ENCODE results near the gene PSMD3. TPM values are rescaled to one million over a fixed set of nuclear protein-coding genes. Genes with fewer than 3 reads are reported as not detected.
A peak's percentile ranks its signal among the peaks of the same experiment; 100 is the strongest.

Gene PSMD3
- total and polyA plus RNA-seq, 9 of the 15 experiments (the other 6 are each of a cell fraction or from before 2014, with no cell fraction given): 2.0 to 251 (median 135) TPM

DNA sequence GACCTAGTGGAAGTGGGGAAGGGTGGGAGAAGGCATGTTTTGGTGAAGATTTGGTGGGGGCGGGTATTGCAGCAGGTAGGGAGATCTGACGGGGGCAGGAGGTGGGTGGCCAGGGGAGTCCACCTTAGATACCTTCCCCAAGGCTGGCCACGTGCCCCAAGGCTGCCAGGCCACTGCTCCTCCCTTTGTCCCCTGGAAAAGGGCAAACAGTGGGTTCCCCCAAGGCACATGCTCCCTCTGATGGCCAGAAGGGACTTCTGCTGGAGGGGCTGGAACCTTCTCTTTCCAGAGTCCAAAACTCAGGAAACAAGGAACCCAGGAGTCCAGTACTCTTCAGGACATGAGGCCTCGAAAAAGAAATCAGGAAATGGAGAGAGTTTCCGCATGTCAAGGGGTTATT lies 6.2 kb upstream of the PSMD3 start:
- Histone ChIP-seq H3K36me3 (ENCODE audit: control insufficient read depth, insufficient read depth, low read length) (no peaks in the 10 kb centered on the region), H3K27me3 (ENCODE audit: control insufficient read depth in 2 of 2, insufficient read depth in 2 of 2, low read length in 2 of 2) (no peaks in the 10 kb centered on the region), H3K27ac (ENCODE audit: extremely low read depth, low read depth, low read length) (no peak overlapping the region), H3K79me2 (ENCODE audit: control insufficient read depth, insufficient read depth, low read length) (no peaks in the 10 kb centered on the region), H2AFZ (ENCODE audit: low read depth, low read length) (peak overlapping the region; percentile 38), H3K4me3 (no peak overlapping the region), H3K9me3 (replicated peaks; ENCODE audit: control insufficient read depth, insufficient read depth, low read depth, low read length) (no peaks in the 10 kb centered on the region), H4K20me1 (replicated peaks; ENCODE audit: control insufficient read depth, insufficient read depth, low read length) (no peaks in the 10 kb centered on the region), H3K9ac (ENCODE audit: insufficient read depth in 1 of 2, low read depth in 2 of 2, low read length in 2 of 2) (peak overlapping the region in 1 of 2 experiments; percentile 65; a peak in 1 of 4 replicates), H3K4me2 (ENCODE audit: insufficient read depth, low read length) (no peak overlapping the region), H3K9me1 (ENCODE audit: control insufficient read depth, insufficient read depth, low read length) (no peaks in the 10 kb centered on the region), H3K4me1 (replicated peaks in 1 of 2; ENCODE audit: control insufficient read depth in 2 of 2, insufficient read depth in 2 of 2, low read length in 2 of 2) (peaks cover 14 to 24% of the 10 kb centered on the region in 2 experiments)
- no peak for DNase-seq (ENCODE audit: extremely low read depth in 1 of 4, low spot score in 3 of 4)
- in situ Hi-C loops (cut with MboI) (no loop called here), intact Hi-C loops (cut with micrococcal nuclease) (no loop called here)
- ChIA-PET POLR2A (interaction anchor here (0.6 to 2.6 kb wide), 3 partner anchors 12 to 943 kb away, joined by 3 to 10 read pairs (median 4); no protein-coding TSS in a partner anchor), CTCF (ENCODE audit: low intra/inter-chr PET ratio) (interaction anchor here (0.6 kb wide), 1 partner anchor 58 kb away, joined by 3 read pairs; no protein-coding TSS in a partner anchor)
- no peak for FAIRE-seq
- TF ChIP-seq, protein P1, sequence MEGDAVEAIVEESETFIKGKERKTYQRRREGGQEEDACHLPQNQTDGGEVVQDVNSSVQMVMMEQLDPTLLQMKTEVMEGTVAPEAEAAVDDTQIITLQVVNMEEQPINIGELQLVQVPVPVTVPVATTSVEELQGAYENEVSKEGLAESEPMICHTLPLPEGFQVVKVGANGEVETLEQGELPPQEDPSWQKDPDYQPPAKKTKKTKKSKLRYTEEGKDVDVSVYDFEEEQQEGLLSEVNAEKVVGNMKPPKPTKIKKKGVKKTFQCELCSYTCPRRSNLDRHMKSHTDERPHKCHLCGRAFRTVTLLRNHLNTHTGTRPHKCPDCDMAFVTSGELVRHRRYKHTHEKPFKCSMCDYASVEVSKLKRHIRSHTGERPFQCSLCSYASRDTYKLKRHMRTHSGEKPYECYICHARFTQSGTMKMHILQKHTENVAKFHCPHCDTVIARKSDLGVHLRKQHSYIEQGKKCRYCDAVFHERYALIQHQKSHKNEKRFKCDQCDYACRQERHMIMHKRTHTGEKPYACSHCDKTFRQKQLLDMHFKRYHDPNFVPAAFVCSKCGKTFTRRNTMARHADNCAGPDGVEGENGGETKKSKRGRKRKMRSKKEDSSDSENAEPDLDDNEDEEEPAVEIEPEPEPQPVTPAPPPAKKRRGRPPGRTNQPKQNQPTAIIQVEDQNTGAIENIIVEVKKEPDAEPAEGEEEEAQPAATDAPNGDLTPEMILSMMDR (IDR thresholded peaks at IDR 0.05 in 2 of 3, conservative IDR thresholded peaks at IDR 0.05 in 1 of 3; ENCODE audit: insufficient read depth in 2 of 3, low read depth in 1 of 3, low read length in 3 of 3): peak in 2 of 3 experiments; percentile 18 to 36; a peak in 2 of 6 replicates
- TF ChIP-seq WHSC1 (IDR thresholded peaks at IDR 0.05; ENCODE audit: low read length) (no peak), RAD21 (CRISPR knock-in tag; conservative IDR thresholded peaks at IDR 0.05 in 1 of 2, IDR thresholded peaks at IDR 0.05 in 1 of 2) (peak in 1 of 2 experiments; percentile 15; a peak in 1 of 4 replicates)
- TF ChIP-seq, protein P2, sequence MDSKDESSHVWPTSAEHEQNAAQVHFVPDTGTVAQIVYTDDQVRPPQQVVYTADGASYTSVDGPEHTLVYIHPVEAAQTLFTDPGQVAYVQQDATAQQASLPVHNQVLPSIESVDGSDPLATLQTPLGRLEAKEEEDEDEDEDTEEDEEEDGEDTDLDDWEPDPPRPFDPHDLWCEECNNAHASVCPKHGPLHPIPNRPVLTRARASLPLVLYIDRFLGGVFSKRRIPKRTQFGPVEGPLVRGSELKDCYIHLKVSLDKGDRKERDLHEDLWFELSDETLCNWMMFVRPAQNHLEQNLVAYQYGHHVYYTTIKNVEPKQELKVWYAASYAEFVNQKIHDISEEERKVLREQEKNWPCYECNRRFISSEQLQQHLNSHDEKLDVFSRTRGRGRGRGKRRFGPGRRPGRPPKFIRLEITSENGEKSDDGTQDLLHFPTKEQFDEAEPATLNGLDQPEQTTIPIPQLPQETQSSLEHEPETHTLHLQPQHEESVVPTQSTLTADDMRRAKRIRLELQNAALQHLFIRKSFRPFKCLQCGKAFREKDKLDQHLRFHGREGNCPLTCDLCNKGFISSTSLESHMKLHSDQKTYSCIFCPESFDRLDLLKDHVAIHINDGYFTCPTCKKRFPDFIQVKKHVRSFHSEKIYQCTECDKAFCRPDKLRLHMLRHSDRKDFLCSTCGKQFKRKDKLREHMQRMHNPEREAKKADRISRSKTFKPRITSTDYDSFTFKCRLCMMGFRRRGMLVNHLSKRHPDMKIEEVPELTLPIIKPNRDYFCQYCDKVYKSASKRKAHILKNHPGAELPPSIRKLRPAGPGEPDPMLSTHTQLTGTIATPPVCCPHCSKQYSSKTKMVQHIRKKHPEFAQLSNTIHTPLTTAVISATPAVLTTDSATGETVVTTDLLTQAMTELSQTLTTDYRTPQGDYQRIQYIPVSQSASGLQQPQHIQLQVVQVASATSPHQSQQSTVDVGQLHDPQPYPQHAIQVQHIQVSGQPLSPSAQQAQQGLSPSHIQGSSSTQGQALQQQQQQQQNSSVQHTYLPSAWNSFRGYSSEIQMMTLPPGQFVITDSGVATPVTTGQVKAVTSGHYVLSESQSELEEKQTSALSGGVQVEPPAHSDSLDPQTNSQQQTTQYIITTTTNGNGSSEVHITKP (IDR thresholded peaks at IDR 0.05; ENCODE audit: partially characterized antibody): peak; percentile 36
- TF ChIP-seq, protein P3, sequence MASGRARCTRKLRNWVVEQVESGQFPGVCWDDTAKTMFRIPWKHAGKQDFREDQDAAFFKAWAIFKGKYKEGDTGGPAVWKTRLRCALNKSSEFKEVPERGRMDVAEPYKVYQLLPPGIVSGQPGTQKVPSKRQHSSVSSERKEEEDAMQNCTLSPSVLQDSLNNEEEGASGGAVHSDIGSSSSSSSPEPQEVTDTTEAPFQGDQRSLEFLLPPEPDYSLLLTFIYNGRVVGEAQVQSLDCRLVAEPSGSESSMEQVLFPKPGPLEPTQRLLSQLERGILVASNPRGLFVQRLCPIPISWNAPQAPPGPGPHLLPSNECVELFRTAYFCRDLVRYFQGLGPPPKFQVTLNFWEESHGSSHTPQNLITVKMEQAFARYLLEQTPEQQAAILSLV (tag; IDR thresholded peaks at IDR 0.05): no peak
- no peak for ATAC-seq
- 55% methylated on average over 5 of the region's 5 CpGs for WGBS (ENCODE audit: insufficient coverage, low coverage, missing lambda C conversion rate)
- BruUV-seq (replicated peaks): no TSS peak

All from K562 (cell line).